ENCODE results near the gene ARVCF. TPM values are rescaled to one million over a fixed set of nuclear protein-coding genes. Genes with fewer than 3 reads are reported as not detected.

Gene ARVCF, protein sequence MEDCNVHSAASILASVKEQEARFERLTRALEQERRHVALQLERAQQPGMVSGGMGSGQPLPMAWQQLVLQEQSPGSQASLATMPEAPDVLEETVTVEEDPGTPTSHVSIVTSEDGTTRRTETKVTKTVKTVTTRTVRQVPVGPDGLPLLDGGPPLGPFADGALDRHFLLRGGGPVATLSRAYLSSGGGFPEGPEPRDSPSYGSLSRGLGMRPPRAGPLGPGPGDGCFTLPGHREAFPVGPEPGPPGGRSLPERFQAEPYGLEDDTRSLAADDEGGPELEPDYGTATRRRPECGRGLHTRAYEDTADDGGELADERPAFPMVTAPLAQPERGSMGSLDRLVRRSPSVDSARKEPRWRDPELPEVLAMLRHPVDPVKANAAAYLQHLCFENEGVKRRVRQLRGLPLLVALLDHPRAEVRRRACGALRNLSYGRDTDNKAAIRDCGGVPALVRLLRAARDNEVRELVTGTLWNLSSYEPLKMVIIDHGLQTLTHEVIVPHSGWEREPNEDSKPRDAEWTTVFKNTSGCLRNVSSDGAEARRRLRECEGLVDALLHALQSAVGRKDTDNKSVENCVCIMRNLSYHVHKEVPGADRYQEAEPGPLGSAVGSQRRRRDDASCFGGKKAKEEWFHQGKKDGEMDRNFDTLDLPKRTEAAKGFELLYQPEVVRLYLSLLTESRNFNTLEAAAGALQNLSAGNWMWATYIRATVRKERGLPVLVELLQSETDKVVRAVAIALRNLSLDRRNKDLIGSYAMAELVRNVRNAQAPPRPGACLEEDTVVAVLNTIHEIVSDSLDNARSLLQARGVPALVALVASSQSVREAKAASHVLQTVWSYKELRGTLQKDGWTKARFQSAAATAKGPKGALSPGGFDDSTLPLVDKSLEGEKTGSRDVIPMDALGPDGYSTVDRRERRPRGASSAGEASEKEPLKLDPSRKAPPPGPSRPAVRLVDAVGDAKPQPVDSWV
- total RNA-seq, result 10 to 100 TPM; 39.6 to 65.9 TPM

GRCh38 chr22:20016734-20017621, at the start of gene ARVCF:
Gene ARVCF (minus strand): TSS chr22:20016823. CDS start chr22:19990794, 26,029 bp downstream.
- 3% methylated on average over 55 of the region's 79 CpGs for WGBS
- DNase-seq (ENCODE audit: low spot score), result peak; percentile 93
- peak within 1 kb of the TSS in 1 of 2 donors; percentile 30 for H3K27ac ChIP-seq
- H3K4me1 ChIP-seq (replicated peaks), result peaks cover 5% of the 10 kb centered on the region
- no peaks in the 10 kb centered on the region for H3K9me3 ChIP-seq
- peak within 1 kb of the TSS; percentile 58 to 83 for H3K4me3 ChIP-seq
- intact Hi-C loops (cut with DNase I), result no loop called here
- H3K36me3 ChIP-seq, result no peaks in the 10 kb centered on the region
- TF ChIP-seq, protein P1, sequence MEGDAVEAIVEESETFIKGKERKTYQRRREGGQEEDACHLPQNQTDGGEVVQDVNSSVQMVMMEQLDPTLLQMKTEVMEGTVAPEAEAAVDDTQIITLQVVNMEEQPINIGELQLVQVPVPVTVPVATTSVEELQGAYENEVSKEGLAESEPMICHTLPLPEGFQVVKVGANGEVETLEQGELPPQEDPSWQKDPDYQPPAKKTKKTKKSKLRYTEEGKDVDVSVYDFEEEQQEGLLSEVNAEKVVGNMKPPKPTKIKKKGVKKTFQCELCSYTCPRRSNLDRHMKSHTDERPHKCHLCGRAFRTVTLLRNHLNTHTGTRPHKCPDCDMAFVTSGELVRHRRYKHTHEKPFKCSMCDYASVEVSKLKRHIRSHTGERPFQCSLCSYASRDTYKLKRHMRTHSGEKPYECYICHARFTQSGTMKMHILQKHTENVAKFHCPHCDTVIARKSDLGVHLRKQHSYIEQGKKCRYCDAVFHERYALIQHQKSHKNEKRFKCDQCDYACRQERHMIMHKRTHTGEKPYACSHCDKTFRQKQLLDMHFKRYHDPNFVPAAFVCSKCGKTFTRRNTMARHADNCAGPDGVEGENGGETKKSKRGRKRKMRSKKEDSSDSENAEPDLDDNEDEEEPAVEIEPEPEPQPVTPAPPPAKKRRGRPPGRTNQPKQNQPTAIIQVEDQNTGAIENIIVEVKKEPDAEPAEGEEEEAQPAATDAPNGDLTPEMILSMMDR (IDR thresholded peaks at IDR 0.05), result peak; percentile 16 to 75 (median 43)
- TF ChIP-seq POLR2A (IDR thresholded peaks at IDR 0.05), result peak; percentile 30
- TF ChIP-seq POLR2AphosphoS5 (IDR thresholded peaks at IDR 0.05), result peak; percentile 84
- no peaks in the 10 kb centered on the region for H3K27me3 ChIP-seq (replicated peaks; ENCODE audit: insufficient read depth)

- H3K27me3 ChIP-seq (replicated peaks; ENCODE audit: insufficient read depth), result no peaks in the 10 kb centered on the region
- TF ChIP-seq POLR2A (IDR thresholded peaks at IDR 0.05), result no peak
- TF ChIP-seq POLR2AphosphoS5 (IDR thresholded peaks at IDR 0.05), result no peak
- TF ChIP-seq, protein P1 (IDR thresholded peaks at IDR 0.05), result no peak
- no peak overlapping the region for H3K27ac ChIP-seq
- DNase-seq (ENCODE audit: low spot score), result no peak
- H3K4me3 ChIP-seq, result no peak overlapping the region
- intact Hi-C loops (cut with DNase I), result no loop called here
- no peaks in the 10 kb centered on the region for H3K4me1 ChIP-seq (replicated peaks)
- H3K9me3 ChIP-seq, result no peaks in the 10 kb centered on the region
- H3K36me3 ChIP-seq, result no peaks in the 10 kb centered on the region
- 92% methylated on average over 14 of the region's 14 CpGs for WGBS
Observed at GRCh38 chr22:20065896-20066616, 49.4 kb upstream of the ARVCF start.

- no peak overlapping the region for H3K27ac ChIP-seq
- H3K36me3 ChIP-seq, result no peaks in the 10 kb centered on the region
- no peaks in the 10 kb centered on the region for H3K4me1 ChIP-seq (replicated peaks)
- H3K4me3 ChIP-seq, result no peak overlapping the region
- 91% methylated on average over 18 of the region's 18 CpGs for WGBS
- TF ChIP-seq POLR2AphosphoS5 (IDR thresholded peaks at IDR 0.05) (no peak), POLR2A (IDR thresholded peaks at IDR 0.05) (no peak)
- TF ChIP-seq, protein P1 (IDR thresholded peaks at IDR 0.05), result no peak
- H3K9me3 ChIP-seq, result no peaks in the 10 kb centered on the region
- no peaks in the 10 kb centered on the region for H3K27me3 ChIP-seq (replicated peaks; ENCODE audit: insufficient read depth)
- intact Hi-C loops (cut with DNase I), result no loop called here
- no peak for DNase-seq (ENCODE audit: low spot score)
Observed at GRCh38 chr22:20064545-20065262, 48.1 kb upstream of the ARVCF start.

GRCh38 chr22:20064140-20064480, 47.5 kb upstream of the ARVCF start:
- H3K36me3 ChIP-seq, result no peaks in the 10 kb centered on the region
- H3K27me3 ChIP-seq (replicated peaks; ENCODE audit: insufficient read depth), result no peaks in the 10 kb centered on the region
- H3K27ac ChIP-seq, result no peak overlapping the region
- no peak overlapping the region for H3K4me3 ChIP-seq
- TF ChIP-seq, protein P1 (IDR thresholded peaks at IDR 0.05), result no peak
- TF ChIP-seq POLR2A (IDR thresholded peaks at IDR 0.05) (no peak), POLR2AphosphoS5 (IDR thresholded peaks at IDR 0.05) (no peak)
- 59% methylated on average over 3 of the region's 3 CpGs for WGBS
- H3K4me1 ChIP-seq (replicated peaks), result no peaks in the 10 kb centered on the region
- H3K9me3 ChIP-seq, result no peaks in the 10 kb centered on the region
- intact Hi-C loops (cut with DNase I), result no loop called here
- no peak for DNase-seq (ENCODE audit: low spot score)
